GM21367 (cell line): ENCODE measurements around the gene MPZL2.
"Not testable (repeated sequence)": the region's sequence is repeated elsewhere in the genome, so short reads cannot be mapped to it uniquely, and the experiment has no call there.

ENCODE experiments used
- ATAC-seq: cut with Tn5 transposase; IDR thresholded peaks from one replicate; pipeline ENCODE4 v1.9.1; 2021; ENCODE audit not compliant: unreplicated experiment

MPZL2 gene

DNA sequence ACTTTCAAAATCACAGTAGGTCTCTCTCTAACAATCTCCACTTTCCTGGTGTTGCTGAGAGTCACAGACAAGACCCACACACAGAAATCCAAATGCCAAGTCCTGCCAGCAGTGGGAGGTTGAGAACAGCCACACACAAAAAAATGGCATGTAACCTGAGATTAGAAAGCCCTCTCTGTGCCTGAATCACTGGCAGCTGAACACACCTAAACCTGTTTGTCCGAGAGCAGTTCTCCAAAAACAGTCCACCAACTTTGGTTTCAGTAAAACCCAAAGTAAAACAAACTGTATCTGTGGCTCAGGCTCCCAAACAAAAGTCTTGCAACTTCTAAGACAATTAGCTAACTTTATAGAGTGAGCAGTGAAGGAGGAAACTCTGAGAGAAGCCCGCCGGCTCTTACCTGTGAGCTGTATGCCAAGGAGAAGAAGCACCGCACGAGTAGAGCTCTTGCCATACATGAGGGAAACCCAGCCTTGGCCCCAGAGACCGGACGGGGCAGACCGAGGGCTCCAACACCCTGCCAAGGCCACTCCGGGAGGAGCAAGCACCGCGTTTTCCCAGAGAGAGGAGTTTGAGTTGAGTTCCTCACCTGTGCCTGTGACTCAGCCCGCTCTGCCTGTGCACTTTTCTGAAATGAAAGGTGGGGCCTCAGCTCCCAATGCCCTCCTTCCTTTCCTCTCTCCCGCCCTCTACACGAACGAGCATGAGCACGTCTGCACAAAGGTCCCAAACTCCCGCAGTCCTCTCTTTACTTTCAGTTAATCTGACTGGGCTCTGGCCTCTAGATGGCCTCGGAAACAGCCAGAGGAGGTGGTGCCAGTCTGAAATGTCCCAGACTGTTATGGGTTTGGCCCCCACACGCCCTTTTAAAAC, at the start of gene MPZL2:
Gene MPZL2 (minus strand): TSS at position 603 of the 874 bp plus-strand sequence. CDS start 144 bp downstream, at position 459.
- no peak for ATAC-seq

DNA sequence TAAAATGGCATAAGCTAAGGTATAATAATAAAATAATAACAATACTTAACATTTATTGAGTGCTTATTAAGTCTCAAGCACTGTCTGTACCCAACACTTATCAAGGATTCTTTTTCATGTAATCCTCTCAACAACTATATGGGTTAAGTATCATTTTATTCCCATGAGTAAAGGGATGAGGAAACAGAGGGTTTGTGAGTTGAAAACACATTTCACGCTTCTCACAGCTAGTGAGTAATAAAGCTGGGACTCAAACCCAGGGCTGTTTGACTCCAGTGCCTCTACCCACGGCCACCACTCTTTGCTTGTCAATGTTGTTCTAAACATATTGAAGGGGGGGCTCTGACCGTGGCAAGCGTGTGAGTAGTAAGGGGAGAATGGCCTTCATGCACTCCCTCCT, 49.1 kb upstream of the MPZL2 start:
- ATAC-seq: no peak

DNA sequence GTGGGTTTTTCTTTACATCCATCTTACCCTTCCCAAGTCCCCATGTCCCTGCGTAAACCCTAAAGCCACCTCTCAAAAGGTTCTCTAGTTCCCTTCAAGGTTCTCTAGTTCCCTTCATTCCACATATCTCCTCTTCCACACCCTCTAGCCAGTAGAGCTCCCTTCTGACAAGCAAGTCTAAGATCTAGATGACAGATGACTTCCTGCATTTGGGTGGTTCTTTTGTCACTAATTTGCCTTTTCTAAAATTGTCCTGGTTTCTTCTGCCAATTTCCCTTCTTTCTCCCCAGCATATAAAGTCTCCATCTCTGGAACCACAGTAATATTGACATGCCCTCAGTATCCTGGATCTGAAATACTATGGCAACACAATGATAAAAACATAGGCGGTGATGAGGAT, 48.2 kb upstream of the MPZL2 start:
- ATAC-seq: no peak

DNA sequence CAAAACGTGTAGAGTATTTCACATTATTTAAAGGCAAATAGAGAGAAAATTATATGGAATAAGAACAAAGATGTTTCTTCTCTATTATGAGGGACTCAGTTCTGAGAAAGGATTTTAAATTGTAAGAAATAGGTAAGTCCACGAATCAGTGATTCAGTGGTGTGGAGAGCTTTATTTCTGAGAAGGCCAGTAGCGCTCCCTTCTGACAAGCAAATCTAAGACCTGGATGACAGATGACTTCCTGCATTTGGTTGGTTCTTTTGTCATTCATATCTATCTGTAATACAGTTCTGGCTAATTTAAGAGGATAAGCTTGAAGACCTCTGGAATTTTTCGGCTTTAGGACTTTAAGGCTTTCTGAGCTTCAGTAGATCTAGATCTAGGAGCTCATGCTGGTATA, 47.4 kb upstream of the MPZL2 start:
- no peak for ATAC-seq

DNA sequence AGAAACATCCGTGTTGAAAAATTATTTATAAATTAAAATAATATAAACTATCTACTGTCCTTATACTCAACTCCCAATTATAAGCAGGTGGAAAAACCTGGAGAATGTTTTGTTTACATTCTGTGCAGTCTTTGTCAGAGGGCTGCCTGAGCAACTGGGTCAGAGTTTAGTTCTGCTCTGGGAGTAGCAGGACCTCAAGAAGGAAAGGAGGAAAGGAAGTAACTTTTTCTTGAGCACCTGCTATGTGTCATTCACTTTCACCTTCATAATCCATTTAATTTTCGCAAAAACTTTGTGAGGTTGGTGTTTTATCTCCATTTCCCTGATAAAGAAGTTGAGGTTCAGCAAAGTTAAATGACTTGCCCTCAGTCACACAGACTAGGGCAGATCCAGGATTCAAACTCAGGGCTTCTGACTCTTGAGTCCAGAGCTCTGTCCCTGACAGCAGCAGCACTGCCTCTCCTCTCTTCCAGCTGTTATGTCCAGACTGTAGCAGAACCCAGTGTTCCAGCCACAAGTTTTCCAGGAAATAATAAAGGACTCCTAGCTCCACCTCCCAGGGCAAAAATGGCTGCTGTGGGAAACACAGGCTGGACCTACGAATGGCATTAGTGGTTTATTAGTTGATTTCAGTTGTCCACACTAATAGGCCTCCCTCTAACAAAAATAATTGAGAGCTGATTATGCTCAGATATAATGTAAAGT, 46.8 kb upstream of the MPZL2 start:
- no peak for ATAC-seq

- no peak for ATAC-seq
These were observed 46.2 kb upstream of the MPZL2 start for GRCh38 chr11:118310271-118310670.

DNA sequence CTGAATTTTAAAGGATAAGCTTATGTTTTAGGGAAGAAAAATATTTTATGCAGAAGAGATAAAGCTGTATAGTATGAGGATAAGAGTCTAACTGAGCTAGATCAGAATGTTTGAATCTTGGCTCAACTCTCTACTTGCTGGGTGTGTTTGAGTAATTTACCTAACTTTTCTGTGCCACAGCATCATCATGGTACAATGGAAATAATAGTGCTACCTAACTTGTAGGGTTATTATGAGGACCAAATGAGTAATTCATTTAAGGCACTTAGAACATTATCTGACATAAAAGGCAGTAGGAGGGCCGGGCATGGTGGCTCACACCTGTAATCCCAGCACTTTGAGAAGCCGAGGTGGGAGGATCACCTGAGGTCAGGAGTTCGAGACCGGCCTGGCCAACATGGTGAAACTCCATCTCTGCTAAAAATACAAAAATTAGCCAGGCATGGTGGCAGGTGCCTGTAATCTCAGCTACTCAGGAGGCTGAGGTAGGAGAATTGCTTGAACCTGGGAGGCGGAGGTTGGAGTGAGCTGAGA, 45.0 kb upstream of the MPZL2 start:
- ATAC-seq: not testable (repeated sequence)

GRCh38 chr11:118306556-118306955, 42.5 kb upstream of the MPZL2 start:
- no peak for ATAC-seq

GRCh38 chr11:118305726-118306125, 41.6 kb upstream of the MPZL2 start:
- ATAC-seq: no peak

DNA sequence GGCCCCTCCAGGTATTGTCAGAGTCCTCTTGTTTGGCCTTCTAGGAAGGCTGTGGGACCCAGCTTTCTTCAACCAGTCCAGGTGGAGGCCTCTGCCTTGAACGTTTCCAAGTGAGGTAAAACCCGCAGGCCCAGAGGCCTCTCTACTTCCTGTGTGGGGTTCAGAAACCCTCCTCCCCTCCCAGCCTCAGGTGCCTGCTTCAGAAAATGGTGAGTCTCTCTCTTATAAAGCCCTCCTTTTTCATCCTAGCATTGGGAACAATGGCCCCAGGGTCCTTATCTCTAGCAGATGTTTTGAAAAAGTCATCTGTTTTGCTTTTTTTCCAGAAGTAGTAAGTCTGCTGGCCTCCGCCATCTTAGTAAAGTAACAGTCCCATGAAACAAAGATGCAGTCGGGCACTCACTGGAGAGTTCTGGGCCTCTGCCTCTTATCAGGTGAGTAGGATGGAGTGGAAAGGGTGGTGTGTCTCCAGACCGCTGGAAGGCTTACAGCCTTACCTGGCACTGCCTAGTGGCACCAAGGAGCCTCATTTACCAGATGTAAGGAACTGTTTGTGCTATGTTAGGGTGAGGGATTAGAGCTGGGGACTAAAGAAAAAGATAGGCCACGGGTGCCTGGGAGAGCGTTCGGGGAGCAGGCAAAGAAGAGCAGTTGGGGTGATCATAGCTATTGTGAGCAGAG, 40.6 kb upstream of the MPZL2 start, which contains the start of gene CD3E:
Gene CD3E (plus strand): TSS at position 163 of the 681 bp plus-strand sequence. CDS start 223 bp downstream, at position 386.
- ATAC-seq: no peak

DNA sequence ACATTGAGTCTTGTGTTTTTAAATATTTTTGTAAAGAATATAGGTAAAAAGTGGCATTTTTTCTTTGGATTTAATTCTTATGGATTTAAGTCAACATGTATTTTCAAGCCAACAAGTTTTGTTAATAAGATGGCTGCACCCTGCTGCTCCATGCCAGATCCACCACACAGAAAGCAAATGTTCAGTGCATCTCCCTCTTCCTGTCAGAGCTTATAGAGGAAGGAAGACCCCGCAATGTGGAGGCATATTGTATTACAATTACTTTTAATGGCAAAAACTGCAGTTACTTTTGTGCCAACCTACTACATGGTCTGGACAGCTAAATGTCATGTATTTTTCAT, 40.1 kb upstream of the MPZL2 start:
- ATAC-seq: no peak

- no peak for ATAC-seq
These were observed 37.6 kb upstream of the MPZL2 start for GRCh38 chr11:118301600-118302195.

DNA sequence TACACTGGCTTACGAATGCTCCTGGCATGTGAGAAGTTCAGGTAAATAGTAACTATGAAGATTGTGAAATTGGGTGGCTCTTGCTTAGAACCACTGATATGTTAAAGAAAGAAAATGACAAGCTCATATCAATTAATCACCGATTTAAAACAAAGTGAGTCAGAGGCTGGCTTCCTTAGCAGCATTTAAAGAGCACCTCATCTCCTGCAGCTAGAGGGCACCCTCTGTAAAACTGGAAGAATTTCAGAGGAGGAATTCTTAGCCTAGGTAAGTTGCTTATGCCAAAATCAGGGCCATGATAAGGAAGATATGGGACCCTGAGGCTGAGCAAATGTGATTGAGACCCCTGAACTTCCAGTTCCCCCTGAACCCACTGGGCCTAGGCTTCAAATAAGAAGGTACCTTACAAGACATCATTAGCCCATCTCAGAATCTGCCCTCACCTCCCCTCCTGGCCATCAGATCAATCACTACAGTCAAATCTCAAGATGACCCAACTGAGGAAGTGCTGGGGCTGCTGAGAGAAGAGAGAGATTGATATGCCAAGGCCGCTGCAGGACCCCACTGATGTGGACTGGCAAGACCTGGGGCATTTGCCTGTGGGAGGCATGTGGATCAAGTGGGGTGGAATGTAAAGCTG, 31.8 kb upstream of the MPZL2 start:
- no peak for ATAC-seq

- ATAC-seq: no peak
These were observed 31.1 kb upstream of the MPZL2 start for GRCh38 chr11:118295199-118295598.

- ATAC-seq: no peak
These were observed 30.0 kb upstream of the MPZL2 start for GRCh38 chr11:118294053-118294452.

GRCh38 chr11:118291477-118292135, 27.5 kb upstream of the MPZL2 start:
- ATAC-seq: no peak

- no peak for ATAC-seq
These were observed 26.8 kb upstream of the MPZL2 start for GRCh38 chr11:118290923-118291322.

DNA sequence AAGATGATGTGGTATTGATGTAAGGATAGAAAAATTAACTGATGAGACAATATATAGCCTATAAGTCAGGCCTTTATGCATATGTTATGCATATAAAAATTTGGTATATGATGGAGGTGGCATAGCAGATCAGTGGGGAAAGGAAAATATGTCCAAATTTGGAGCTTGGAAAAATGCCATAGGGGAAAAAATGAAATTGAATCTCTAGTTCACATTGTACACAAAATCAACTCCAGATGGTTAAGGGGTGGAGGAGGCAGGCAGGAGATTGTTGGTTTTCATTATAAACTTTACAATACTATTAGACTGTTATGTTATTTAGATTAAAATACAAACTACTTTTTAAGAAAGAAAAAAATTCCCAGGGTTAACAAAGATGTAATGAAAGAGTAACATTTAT, 25.3 kb upstream of the MPZL2 start:
- ATAC-seq: no peak

DNA sequence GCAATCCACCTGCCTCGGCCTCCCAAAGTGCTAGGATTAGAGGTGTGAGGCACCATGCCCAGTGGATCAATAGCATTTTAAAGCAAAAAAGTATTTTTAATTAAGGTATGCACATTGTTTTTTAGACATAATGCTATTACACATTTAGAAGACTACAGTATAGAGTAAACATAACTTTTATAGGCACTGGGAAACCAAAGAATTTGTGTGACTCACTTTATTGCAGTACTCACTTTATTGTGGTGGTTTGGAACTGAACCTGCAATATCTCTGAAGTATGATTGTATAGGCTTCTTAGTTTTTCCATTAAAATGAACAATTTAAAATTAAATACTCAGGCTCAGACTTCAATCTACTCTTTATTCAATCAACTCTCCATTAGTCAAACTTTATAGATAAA, 22.9 kb upstream of the MPZL2 start:
- no peak for ATAC-seq

- no peak for ATAC-seq
These were observed 22.4 kb upstream of the MPZL2 start for GRCh38 chr11:118286545-118286944.
